Liver (tissue), 9 donors: Measurements from ENCODE around the gene CIAO3. TPM values are rescaled to one million over a fixed set of nuclear protein-coding genes. Genes with fewer than 3 reads are reported as not detected.

Experiments
- DNase-seq: peaks from one replicate; pipeline ENCODE4 v3.0.0-alpha.2; 2017; ENCODE audit warnings: low spot score
- H3K27ac ChIP-seq, 2 donors: one replicate each; pipeline ENCODE4 v1.7.0; 2013; ENCODE audit warnings: inconsistent platforms in 2 of 2, low read length in 2 of 2, control low read depth in 1 of 2, low read depth in 1 of 2, mild to moderate bottlenecking in 1 of 2
- H3K27me3 ChIP-seq, 4 donors: one replicate each; pipeline versions ENCODE4 v1.6.1 to v1.7.0; 2013; ENCODE audit warnings: low read length in 3 of 4, inconsistent platforms in 1 of 4, mild to moderate bottlenecking in 1 of 4, moderate library complexity in 1 of 4; ENCODE audit not compliant: control insufficient read depth in 4 of 4, insufficient read depth in 4 of 4
- H3K36me3 ChIP-seq, 4 donors: one replicate each; pipeline versions ENCODE4 v1.6.1 to v1.7.0; 2013; ENCODE audit warnings: low read length in 3 of 4, mild to moderate bottlenecking in 3 of 4, low read depth in 1 of 4, moderate library complexity in 1 of 4; ENCODE audit not compliant: control insufficient read depth in 4 of 4, insufficient read depth in 3 of 4
- H3K4me1 ChIP-seq, 4 donors: one replicate each; pipeline versions ENCODE4 v1.6.1 to v1.7.0; 2013; ENCODE audit warnings: low read length in 3 of 4, mild to moderate bottlenecking in 3 of 4, moderate library complexity in 1 of 4; ENCODE audit not compliant: control insufficient read depth in 4 of 4, insufficient read depth in 4 of 4
- H3K4me3 ChIP-seq, 3 donors: one replicate each; pipeline versions ENCODE4 v1.6.1 to v1.7.0; 2013; ENCODE audit warnings: low read length in 3 of 3, control low read depth in 1 of 3, low read depth in 1 of 3, mild to moderate bottlenecking in 1 of 3
- H3K9ac ChIP-seq, 2 donors: one replicate each; pipeline ENCODE4 v1.7.0; 2013; ENCODE audit warnings: low read length in 2 of 2, mild to moderate bottlenecking in 2 of 2, moderate library complexity in 2 of 2, control low read depth in 1 of 2, low read depth in 1 of 2
- H3K9me3 ChIP-seq, 4 donors: one replicate each; pipeline versions ENCODE4 v1.6.1 to v1.7.0; 2013; ENCODE audit warnings: low read length in 3 of 4; ENCODE audit not compliant: control insufficient read depth in 4 of 4
- EGR1 ChIP-seq, 2 donors: IDR thresholded peaks; 2 replicates each; pipeline ENCODE4 v1.6.1; 2016 to 2018; ENCODE audit warnings: antibody characterized with exemption in 2 of 2, low read depth in 2 of 2
- FOXA1 ChIP-seq: IDR thresholded peaks from 2 replicates; pipeline ENCODE4 v1.6.1; 2016; ENCODE audit warnings: antibody characterized with exemption
- FOXA2 ChIP-seq: IDR thresholded peaks from 2 replicates; pipeline ENCODE4 v1.6.1; 2016; ENCODE audit warnings: antibody characterized with exemption
- GABPA ChIP-seq, 2 donors: IDR thresholded peaks in 1 of 2; conservative IDR thresholded peaks in 1 of 2; 2 replicates each; pipeline ENCODE4 v1.6.1; 2016; ENCODE audit warnings: antibody characterized with exemption in 2 of 2, mild to moderate bottlenecking in 1 of 2, moderate library complexity in 1 of 2
- HNF4A ChIP-seq, 2 donors: conservative IDR thresholded peaks; 2 replicates each; pipeline ENCODE4 v1.6.1; 2016; ENCODE audit warnings: antibody characterized with exemption in 2 of 2, mild to moderate bottlenecking in 2 of 2
- HNF4G ChIP-seq: IDR thresholded peaks from 2 replicates; pipeline ENCODE4 v1.6.1; 2016; ENCODE audit warnings: antibody characterized with exemption
- NR2F2 ChIP-seq: IDR thresholded peaks from 2 replicates; pipeline ENCODE4 v1.6.1; 2016; ENCODE audit warnings: antibody characterized with exemption
- RAD21 ChIP-seq, 2 donors: IDR thresholded peaks; 2 replicates each; pipeline ENCODE4 v1.6.1; 2016; ENCODE audit warnings: antibody characterized with exemption in 2 of 2, mild to moderate bottlenecking in 2 of 2
- RXRA ChIP-seq, 2 donors: IDR thresholded peaks; 2 replicates each; pipeline ENCODE4 v1.6.1; 2017 to 2018; ENCODE audit warnings: antibody characterized with exemption in 2 of 2, mild to moderate bottlenecking in 1 of 2
- SP1 ChIP-seq: IDR thresholded peaks from 2 replicates; pipeline ENCODE4 v1.6.1; 2018; ENCODE audit warnings: antibody characterized with exemption, mild to moderate bottlenecking
- TAF1 ChIP-seq: conservative IDR thresholded peaks from 2 replicates; pipeline ENCODE4 v1.6.1; 2016; ENCODE audit warnings: antibody characterized with exemption, mild to moderate bottlenecking
- YY1 ChIP-seq: IDR thresholded peaks from 2 replicates; pipeline ENCODE4 v1.6.1; 2016; ENCODE audit warnings: antibody characterized with exemption, mild to moderate bottlenecking
- WGBS: extraction: QIAGEN DNeasy Blood & Tissue Kit; methylation state at CpG from one replicate; pipeline ENCODE4 v1.1.7; 2013; 5-methylcytosine and 5-hydroxymethylcytosine counted together
- polyA plus RNA-seq, 2 donors: library from polyadenylated mRNA; stranded (reverse) in 1 of 2; unstranded in 1 of 2; fragments of 200-250 nt in 1 of 2; fragments of >200 nt in 1 of 2; fragmentation: Nextera tagmentation in 1 of 2; extraction: Ambion mirVana in 1 of 2; gene quantifications; one replicate each; pipeline versions ENCODE4 v1.2.1 to v1.2.3, GENCODE V29; 2013 to 2015
- total RNA-seq, 2 donors: library from RNA; depleted of rRNA; stranded (reverse); fragments of >200 nt; gene quantifications; one replicate each; pipeline ENCODE4 v1.2.3, GENCODE V29; 2014
- TF ChIP-seq, protein P1 (sequence below): IDR thresholded peaks from 2 replicates; pipeline ENCODE4 v1.6.1; 2016; ENCODE audit warnings: antibody characterized with exemption
- TF ChIP-seq, protein P2 (sequence below): IDR thresholded peaks from 2 replicates; pipeline ENCODE4 v1.6.1; 2016; ENCODE audit warnings: antibody characterized with exemption, mild to moderate bottlenecking
- TF ChIP-seq, protein P3 (sequence below): IDR thresholded peaks from 2 replicates; pipeline ENCODE4 v1.6.1; 2016; ENCODE audit warnings: antibody characterized with exemption
- TF ChIP-seq, protein P4 (sequence below): IDR thresholded peaks from 2 replicates; pipeline ENCODE4 v1.6.1; 2016; ENCODE audit warnings: antibody characterized with exemption
- TF ChIP-seq, protein P5 (sequence below): fragments of 150-350 bp; IDR thresholded peaks from 2 replicates; pipeline ENCODE4 v1.5.1; 2017; ENCODE audit warnings: improper control_type of control experiment, low read depth, low read length; ENCODE audit not compliant: missing input control
- donor health status: healthy.
- donor health status: healthy.
- donor health status: healthy.
- donor health status: healthy.
- donor health status: healthy.

The CIAO3 gene
- total and polyA plus RNA-seq, 4 donors: 13.2 to 24.3 (median 16.5) TPM

DNA sequence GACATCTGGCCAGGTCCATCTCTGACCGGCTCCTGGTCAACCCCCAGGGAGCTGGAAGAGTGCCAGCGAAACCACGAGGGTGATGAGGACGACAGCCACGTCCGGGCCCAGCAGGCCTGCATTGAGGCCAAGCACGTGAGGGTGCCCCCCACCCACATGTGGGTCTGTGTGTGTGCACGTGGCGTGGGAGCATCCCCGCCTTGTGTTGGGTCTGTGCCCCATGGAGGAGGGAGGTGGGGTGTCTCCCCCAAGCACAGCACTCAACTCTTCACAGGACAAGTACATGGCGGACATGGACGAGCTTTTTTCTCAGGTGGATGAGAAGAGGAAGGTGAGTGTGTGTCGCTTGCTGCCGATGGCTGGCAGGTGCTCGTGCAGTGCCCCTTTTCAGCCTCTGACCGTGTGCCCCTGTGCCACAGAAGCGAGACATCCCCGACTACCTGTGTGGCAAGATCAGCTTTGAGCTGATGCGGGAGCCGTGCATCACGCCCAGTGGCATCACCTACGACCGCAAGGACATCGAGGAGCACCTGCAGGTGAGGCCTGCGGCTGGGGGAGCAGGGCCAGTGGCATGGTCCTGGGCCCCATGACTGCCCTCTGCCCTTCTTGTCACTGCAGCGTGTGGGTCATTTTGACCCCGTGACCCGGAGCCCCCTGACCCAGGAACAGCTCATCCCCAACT, 58.9 kb downstream of the CIAO3 start (continued):
- TF ChIP-seq, protein P1, sequence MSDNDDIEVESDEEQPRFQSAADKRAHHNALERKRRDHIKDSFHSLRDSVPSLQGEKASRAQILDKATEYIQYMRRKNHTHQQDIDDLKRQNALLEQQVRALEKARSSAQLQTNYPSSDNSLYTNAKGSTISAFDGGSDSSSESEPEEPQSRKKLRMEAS: no peak
- TF ChIP-seq HNF4A (conservative IDR thresholded peaks at IDR 0.05): no peak
- no peak for TF ChIP-seq YY1
- TF ChIP-seq, protein P2, sequence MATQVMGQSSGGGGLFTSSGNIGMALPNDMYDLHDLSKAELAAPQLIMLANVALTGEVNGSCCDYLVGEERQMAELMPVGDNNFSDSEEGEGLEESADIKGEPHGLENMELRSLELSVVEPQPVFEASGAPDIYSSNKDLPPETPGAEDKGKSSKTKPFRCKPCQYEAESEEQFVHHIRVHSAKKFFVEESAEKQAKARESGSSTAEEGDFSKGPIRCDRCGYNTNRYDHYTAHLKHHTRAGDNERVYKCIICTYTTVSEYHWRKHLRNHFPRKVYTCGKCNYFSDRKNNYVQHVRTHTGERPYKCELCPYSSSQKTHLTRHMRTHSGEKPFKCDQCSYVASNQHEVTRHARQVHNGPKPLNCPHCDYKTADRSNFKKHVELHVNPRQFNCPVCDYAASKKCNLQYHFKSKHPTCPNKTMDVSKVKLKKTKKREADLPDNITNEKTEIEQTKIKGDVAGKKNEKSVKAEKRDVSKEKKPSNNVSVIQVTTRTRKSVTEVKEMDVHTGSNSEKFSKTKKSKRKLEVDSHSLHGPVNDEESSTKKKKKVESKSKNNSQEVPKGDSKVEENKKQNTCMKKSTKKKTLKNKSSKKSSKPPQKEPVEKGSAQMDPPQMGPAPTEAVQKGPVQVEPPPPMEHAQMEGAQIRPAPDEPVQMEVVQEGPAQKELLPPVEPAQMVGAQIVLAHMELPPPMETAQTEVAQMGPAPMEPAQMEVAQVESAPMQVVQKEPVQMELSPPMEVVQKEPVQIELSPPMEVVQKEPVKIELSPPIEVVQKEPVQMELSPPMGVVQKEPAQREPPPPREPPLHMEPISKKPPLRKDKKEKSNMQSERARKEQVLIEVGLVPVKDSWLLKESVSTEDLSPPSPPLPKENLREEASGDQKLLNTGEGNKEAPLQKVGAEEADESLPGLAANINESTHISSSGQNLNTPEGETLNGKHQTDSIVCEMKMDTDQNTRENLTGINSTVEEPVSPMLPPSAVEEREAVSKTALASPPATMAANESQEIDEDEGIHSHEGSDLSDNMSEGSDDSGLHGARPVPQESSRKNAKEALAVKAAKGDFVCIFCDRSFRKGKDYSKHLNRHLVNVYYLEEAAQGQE: no peak

DNA sequence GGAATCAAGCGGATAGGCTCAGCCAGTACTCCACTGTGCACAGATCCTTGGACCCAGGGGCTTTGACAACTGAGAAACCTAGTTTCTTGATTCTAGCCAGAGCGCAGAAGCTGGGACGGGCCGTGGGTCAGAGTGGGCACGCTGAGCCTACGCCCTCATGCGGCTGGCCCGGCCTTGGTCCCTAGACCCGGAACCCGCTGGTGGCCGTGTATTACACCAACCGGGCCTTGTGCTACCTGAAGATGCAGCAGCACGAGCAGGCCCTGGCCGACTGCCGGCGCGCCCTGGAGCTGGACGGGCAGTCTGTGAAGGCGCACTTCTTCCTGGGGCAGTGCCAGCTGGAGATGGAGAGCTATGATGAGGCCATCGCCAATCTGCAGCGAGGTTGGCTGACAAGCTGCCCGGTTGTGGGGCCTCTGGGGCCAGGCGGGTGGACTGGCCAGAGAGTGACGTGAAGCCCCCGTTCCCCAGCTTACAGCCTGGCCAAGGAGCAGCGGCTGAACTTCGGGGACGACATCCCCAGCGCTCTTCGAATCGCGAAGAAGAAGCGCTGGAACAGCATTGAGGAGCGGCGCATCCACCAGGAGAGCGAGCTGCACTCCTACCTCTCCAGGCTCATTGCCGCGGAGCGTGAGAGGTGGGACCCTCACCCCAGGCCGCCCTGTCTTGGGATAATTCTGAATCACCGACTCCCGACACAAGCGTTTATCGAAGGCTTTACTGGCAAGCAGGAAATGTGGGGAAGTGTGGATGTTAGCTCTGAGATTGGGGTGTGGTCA, 59.6 kb downstream of the CIAO3 start:
- H3K4me3 ChIP-seq: peak overlapping the region; percentile 77 to 83 (median 81)
- peaks cover 25 to 59% (median 46%) of the 10 kb centered on the region in 4 donors for H3K4me1 ChIP-seq

More for the DNA sequence above, 59.6 kb downstream of the CIAO3 start:
- H3K36me3 ChIP-seq: peaks cover 8 to 14% (median 12%) of the 10 kb centered on the region in 4 donors
- H3K9ac ChIP-seq: peak overlapping the region; percentile 60 to 78
- 46% methylated on average over 44 of the region's 44 CpGs for WGBS
- H3K27ac ChIP-seq: peak overlapping the region; percentile 93 to 94
- H3K27me3 ChIP-seq: no peaks in the 10 kb centered on the region
- TF ChIP-seq FOXA2: no peak
- TF ChIP-seq YY1: no peak
- TF ChIP-seq TAF1: no peak
- TF ChIP-seq HNF4A (conservative IDR thresholded peaks at IDR 0.05): no peak
- TF ChIP-seq, protein P3, sequence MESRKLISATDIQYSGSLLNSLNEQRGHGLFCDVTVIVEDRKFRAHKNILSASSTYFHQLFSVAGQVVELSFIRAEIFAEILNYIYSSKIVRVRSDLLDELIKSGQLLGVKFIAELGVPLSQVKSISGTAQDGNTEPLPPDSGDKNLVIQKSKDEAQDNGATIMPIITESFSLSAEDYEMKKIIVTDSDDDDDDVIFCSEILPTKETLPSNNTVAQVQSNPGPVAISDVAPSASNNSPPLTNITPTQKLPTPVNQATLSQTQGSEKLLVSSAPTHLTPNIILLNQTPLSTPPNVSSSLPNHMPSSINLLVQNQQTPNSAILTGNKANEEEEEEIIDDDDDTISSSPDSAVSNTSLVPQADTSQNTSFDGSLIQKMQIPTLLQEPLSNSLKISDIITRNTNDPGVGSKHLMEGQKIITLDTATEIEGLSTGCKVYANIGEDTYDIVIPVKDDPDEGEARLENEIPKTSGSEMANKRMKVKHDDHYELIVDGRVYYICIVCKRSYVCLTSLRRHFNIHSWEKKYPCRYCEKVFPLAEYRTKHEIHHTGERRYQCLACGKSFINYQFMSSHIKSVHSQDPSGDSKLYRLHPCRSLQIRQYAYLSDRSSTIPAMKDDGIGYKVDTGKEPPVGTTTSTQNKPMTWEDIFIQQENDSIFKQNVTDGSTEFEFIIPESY: no peak
- no peak for TF ChIP-seq FOXA1
- TF ChIP-seq NR2F2: no peak
- TF ChIP-seq, protein P1: no peak
- no peak for TF ChIP-seq RAD21 (IDR thresholded peaks at IDR 0.05)
- TF ChIP-seq SP1: no peak
- TF ChIP-seq, protein P2: no peak
- TF ChIP-seq, protein P4, sequence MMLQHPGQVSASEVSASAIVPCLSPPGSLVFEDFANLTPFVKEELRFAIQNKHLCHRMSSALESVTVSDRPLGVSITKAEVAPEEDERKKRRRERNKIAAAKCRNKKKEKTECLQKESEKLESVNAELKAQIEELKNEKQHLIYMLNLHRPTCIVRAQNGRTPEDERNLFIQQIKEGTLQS: no peak
- TF ChIP-seq, protein P5, sequence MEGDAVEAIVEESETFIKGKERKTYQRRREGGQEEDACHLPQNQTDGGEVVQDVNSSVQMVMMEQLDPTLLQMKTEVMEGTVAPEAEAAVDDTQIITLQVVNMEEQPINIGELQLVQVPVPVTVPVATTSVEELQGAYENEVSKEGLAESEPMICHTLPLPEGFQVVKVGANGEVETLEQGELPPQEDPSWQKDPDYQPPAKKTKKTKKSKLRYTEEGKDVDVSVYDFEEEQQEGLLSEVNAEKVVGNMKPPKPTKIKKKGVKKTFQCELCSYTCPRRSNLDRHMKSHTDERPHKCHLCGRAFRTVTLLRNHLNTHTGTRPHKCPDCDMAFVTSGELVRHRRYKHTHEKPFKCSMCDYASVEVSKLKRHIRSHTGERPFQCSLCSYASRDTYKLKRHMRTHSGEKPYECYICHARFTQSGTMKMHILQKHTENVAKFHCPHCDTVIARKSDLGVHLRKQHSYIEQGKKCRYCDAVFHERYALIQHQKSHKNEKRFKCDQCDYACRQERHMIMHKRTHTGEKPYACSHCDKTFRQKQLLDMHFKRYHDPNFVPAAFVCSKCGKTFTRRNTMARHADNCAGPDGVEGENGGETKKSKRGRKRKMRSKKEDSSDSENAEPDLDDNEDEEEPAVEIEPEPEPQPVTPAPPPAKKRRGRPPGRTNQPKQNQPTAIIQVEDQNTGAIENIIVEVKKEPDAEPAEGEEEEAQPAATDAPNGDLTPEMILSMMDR: no peak
- no peak for TF ChIP-seq RXRA (IDR thresholded peaks at IDR 0.05)
- TF ChIP-seq GABPA (IDR thresholded peaks at IDR 0.05 in 1 of 2, conservative IDR thresholded peaks at IDR 0.05 in 1 of 2): no peak
- TF ChIP-seq EGR1 (IDR thresholded peaks at IDR 0.05; ENCODE audit: low read depth in 2 of 2): no peak
- no peak for TF ChIP-seq HNF4G
- no peak for DNase-seq
- H3K9me3 ChIP-seq: no peaks in the 10 kb centered on the region
